IMR-90 (cell line): ENCODE measurements around the gene NLGN1. TPM values are rescaled to one million over a fixed set of nuclear protein-coding genes. Genes with fewer than 3 reads are reported as not detected.

Source experiments
- ATAC-seq: fragments of 200-7000 bp; cut with Tn5 transposase; 2 replicates; pipeline ENCODE4 v1.9.1; 2020; ENCODE audit warnings: low read depth, mild to moderate bottlenecking, moderate library complexity
- BruUV-seq: library from RNA; stranded (reverse); fragments of 400-500 nt; replicated peaks from 2 replicates; lab custom pipeline; 2021; lab: Mats Ljungman, UMichigan
- CTCF ChIA-PET: fragments of 300-600 bp; formaldehyde crosslinking; extraction: SDS; loops from one replicate; lab custom pipeline; 2021; ENCODE audit warnings: antibody characterized with exemption; lab: Yijun Ruan, JAX
- POLR2A ChIA-PET: fragments of 300-600 bp; sonication (Branson Sonifier 250); formaldehyde crosslinking; loops from one replicate; lab custom pipeline; 2022; ENCODE audit warnings: antibody characterized with exemption; ENCODE audit not compliant: unreplicated experiment; lab: Charles Lee
- DNase-seq: peaks from one replicate; pipeline ENCODE4 v3.0.0; 2013
- H2AFZ ChIP-seq: replicated peaks from 2 replicates; pipeline ENCODE3; 2013; ENCODE audit warnings: low read length, mild to moderate bottlenecking; ENCODE audit not compliant: poor library complexity
- H2AK5ac ChIP-seq: 2 replicates; pipeline ENCODE4 v1.6.1; 2013; ENCODE audit warnings: low read depth, low read length, inconsistent platforms
- H2AK9ac ChIP-seq: replicated peaks from 2 replicates; pipeline ENCODE3; 2013; ENCODE audit warnings: mild to moderate bottlenecking, low read depth, low read length, moderate library complexity; ENCODE audit not compliant: poor library complexity
- H2BK120ac ChIP-seq: 2 replicates; pipeline ENCODE4 v1.6.1; 2013; ENCODE audit warnings: low read depth, low read length, inconsistent platforms
- H2BK15ac ChIP-seq: 3 replicates; pipeline ENCODE4 v1.6.1; 2013; ENCODE audit warnings: low read depth, low read length, inconsistent platforms
- H2BK20ac ChIP-seq: 2 replicates; pipeline ENCODE4 v1.6.1; 2013; ENCODE audit warnings: low read depth, mild to moderate bottlenecking, inconsistent platforms, low read length, moderate library complexity
- H2BK5ac ChIP-seq: 2 replicates; pipeline ENCODE4 v1.6.1; 2013; ENCODE audit warnings: mild to moderate bottlenecking, low read depth, low read length, inconsistent platforms; ENCODE audit not compliant: poor library complexity, severe bottlenecking
- H3K14ac ChIP-seq: replicated peaks from 2 replicates; pipeline ENCODE4 v1.6.1; 2013; ENCODE audit warnings: low read depth, low read length, inconsistent platforms
- H3K18ac ChIP-seq: 2 replicates; pipeline ENCODE4 v1.6.1; 2013; ENCODE audit warnings: low read depth, low read length, control low read depth
- H3K23ac ChIP-seq: 2 replicates; pipeline ENCODE4 v1.6.1; 2013; ENCODE audit warnings: low read depth, low read length, inconsistent platforms
- H3K27ac ChIP-seq: 2 replicates; pipeline ENCODE4 v1.5.1; 2013; ENCODE audit warnings: mild to moderate bottlenecking, control low read depth, low read length; ENCODE audit not compliant: insufficient read depth
- H3K27me3 ChIP-seq: 2 replicates; pipeline ENCODE4 v1.6.1; 2013; ENCODE audit warnings: low read length; ENCODE audit not compliant: control insufficient read depth, insufficient read depth
- H3K36me3 ChIP-seq: 2 replicates; pipeline ENCODE4 v1.6.1; 2013; ENCODE audit warnings: low read length, mixed read lengths; ENCODE audit not compliant: control insufficient read depth, insufficient read depth
- H3K4ac ChIP-seq: 2 replicates; pipeline ENCODE4 v1.6.1; 2013; ENCODE audit warnings: low read depth, low read length, inconsistent platforms
- H3K4me1 ChIP-seq: 2 replicates; pipeline ENCODE4 v1.6.1; 2013; ENCODE audit warnings: low read length, mixed read lengths; ENCODE audit not compliant: control insufficient read depth, insufficient read depth
- H3K4me2 ChIP-seq: 2 replicates; pipeline ENCODE4 v1.6.1; 2013; ENCODE audit warnings: low read depth, mild to moderate bottlenecking, control low read depth, low read length, moderate library complexity
- H3K4me3 ChIP-seq: 2 replicates; pipeline ENCODE4 v1.5.1; 2013; ENCODE audit warnings: low read depth, mild to moderate bottlenecking, control low read depth, low read length, moderate library complexity; ENCODE audit not compliant: insufficient read depth
- H3K56ac ChIP-seq: 2 replicates; pipeline ENCODE4 v1.6.1; 2013; ENCODE audit warnings: low read length, inconsistent platforms; ENCODE audit not compliant: insufficient read depth; ENCODE audit errors: extremely low read depth
- H3K79me1 ChIP-seq, 2 experiments: 2 replicates each; pipeline ENCODE4 v1.6.1; 2013; ENCODE audit warnings: low read length in 2 of 2, inconsistent platforms in 1 of 2, low read depth in 1 of 2
- H3K9ac ChIP-seq: 2 replicates; pipeline ENCODE4 v1.6.1; 2013; ENCODE audit warnings: low read depth, low read length, control low read depth
- H3K9me1 ChIP-seq: 2 replicates; pipeline ENCODE4 v1.6.1; 2013; ENCODE audit warnings: low read length, inconsistent platforms; ENCODE audit not compliant: insufficient read depth
- H3K9me3 ChIP-seq: 2 replicates; pipeline ENCODE4 v1.6.1; 2013; ENCODE audit warnings: low read length; ENCODE audit not compliant: control insufficient read depth, insufficient read depth
- H4K20me1 ChIP-seq: 2 replicates; pipeline ENCODE4 v1.6.1; 2013; ENCODE audit warnings: low read length, inconsistent platforms; ENCODE audit not compliant: insufficient read depth
- H4K5ac ChIP-seq: 2 replicates; pipeline ENCODE4 v1.6.1; 2013; ENCODE audit warnings: mild to moderate bottlenecking, low read depth, low read length, control low read depth
- H4K8ac ChIP-seq, 2 experiments: 2 replicates each; pipeline ENCODE4 v1.6.1; 2013; ENCODE audit warnings: low read depth in 2 of 2, low read length in 2 of 2, control low read depth in 1 of 2, inconsistent platforms in 1 of 2
- H4K91ac ChIP-seq: 2 replicates; pipeline ENCODE4 v1.6.1; 2013; ENCODE audit warnings: low read depth, low read length, inconsistent platforms; ENCODE audit not compliant: insufficient read depth
- BHLHE40 ChIP-seq: fragments of 150-350 bp; IDR thresholded peaks from 2 replicates; pipeline ENCODE4 v1.6.1; 2016; ENCODE audit warnings: mild to moderate bottlenecking, low read depth, low read length
- CEBPB ChIP-seq: IDR thresholded peaks from 2 replicates; pipeline ENCODE4 v1.6.1; 2012; ENCODE audit warnings: low read depth, low read length, improper control_type of control experiment
- CHD1 ChIP-seq: IDR thresholded peaks from 2 replicates; pipeline ENCODE4 v1.6.1; 2012; ENCODE audit warnings: low read depth, low read length, improper control_type of control experiment
- CTCF ChIP-seq: conservative IDR thresholded peaks from 2 replicates; pipeline ENCODE4 v1.5.1; 2012; ENCODE audit warnings: mild to moderate bottlenecking, low read depth, low read length, improper control_type of control experiment
- ELK1 ChIP-seq: fragments of 150-350 bp; IDR thresholded peaks from 2 replicates; pipeline ENCODE4 v1.6.1; 2016; ENCODE audit warnings: low read depth, mild to moderate bottlenecking, low read length, moderate library complexity, borderline replicate concordance
- FOS ChIP-seq: fragments of 150-350 bp; IDR thresholded peaks from 2 replicates; pipeline ENCODE4 v1.6.1; 2016; ENCODE audit warnings: low read depth, low read length
- MAFK ChIP-seq: IDR thresholded peaks from 2 replicates; pipeline ENCODE4 v1.6.1; 2012; ENCODE audit warnings: low read depth, low read length, improper control_type of control experiment
- MAZ ChIP-seq: IDR thresholded peaks from 2 replicates; pipeline ENCODE4 v1.6.1; 2012; ENCODE audit warnings: low read depth, mild to moderate bottlenecking, low read length, improper control_type of control experiment, moderate library complexity, borderline replicate concordance
- MXI1 ChIP-seq: IDR thresholded peaks from 2 replicates; pipeline ENCODE4 v1.6.1; 2012; ENCODE audit warnings: low read depth, mild to moderate bottlenecking, low read length, moderate library complexity, borderline replicate concordance
- NFE2L2 ChIP-seq: fragments of 150-350 bp; IDR thresholded peaks from 2 replicates; pipeline ENCODE4 v1.6.1; 2016; ENCODE audit warnings: low read depth, mild to moderate bottlenecking, low read length
- POLR2A ChIP-seq: IDR thresholded peaks from 2 replicates; pipeline ENCODE4 v1.6.1; 2012; ENCODE audit warnings: mild to moderate bottlenecking, low read depth, low read length
- RAD21 ChIP-seq: IDR thresholded peaks from 2 replicates; pipeline ENCODE4 v1.6.1; 2012; ENCODE audit warnings: low read length, improper control_type of control experiment
- RCOR1 ChIP-seq: IDR thresholded peaks from 2 replicates; pipeline ENCODE4 v1.6.1; 2012; ENCODE audit warnings: mild to moderate bottlenecking, low read length, improper control_type of control experiment; ENCODE audit not compliant: insufficient replicate concordance
- RFX5 ChIP-seq: IDR thresholded peaks from 2 replicates; pipeline ENCODE4 v1.8.0; 2012; ENCODE audit warnings: low read depth, mild to moderate bottlenecking, low read length, moderate library complexity
- SMC3 ChIP-seq: fragments of 150-350 bp; IDR thresholded peaks from 2 replicates; pipeline ENCODE4 v1.6.1; 2016; ENCODE audit warnings: low read depth, mild to moderate bottlenecking, antibody characterized with exemption, low read length, moderate library complexity
- USF2 ChIP-seq: fragments of 150-350 bp; IDR thresholded peaks from 2 replicates; pipeline ENCODE4 v1.6.1; 2017; ENCODE audit warnings: mild to moderate bottlenecking, antibody characterized with exemption, low read length, low read depth
- WGBS, 2 experiments: methylation state at CpG; one replicate each; pipeline versions ENCODE4 v1.1.5 to v1.1.7; 2013; ENCODE audit warnings: missing lambda C conversion rate in 2 of 2; ENCODE audit not compliant: insufficient read length in 1 of 2; ENCODE audit errors: extremely low coverage in 2 of 2; 5-methylcytosine and 5-hydroxymethylcytosine counted together
- dilution Hi-C: fragments of 300-500 bp; cut with HindIII; formaldehyde crosslinking; loops from one replicate; pipeline ENCODE4 v1.14.3; 2018; ENCODE audit warnings: low sequenced_read_pairs; ENCODE audit not compliant: unreplicated experiment
- in situ Hi-C: fragments of 300-500 bp; cut with MboI; formaldehyde crosslinking; loops from 3 replicates; pipeline ENCODE4 v1.14.3; 2019; ENCODE audit warnings: low sequenced_read_pairs, inconsistent platforms, mixed read lengths
- intact Hi-C: fragments of 100-400 bp; cut with micrococcal nuclease; formaldehyde crosslinking; loops from 2 replicates; pipeline ENCODE4 v1.10.0; 2022
- polyA plus RNA-seq, 3 experiments: library from polyadenylated mRNA; depleted of rRNA; stranded (reverse); fragments of >200 nt; gene quantifications; 2 replicates each; pipeline ENCODE4 v1.2.3, GENCODE V29; 2012; ENCODE audit warnings: low replicate concordance in 1 of 3
- total RNA-seq: library from RNA; depleted of rRNA; stranded (reverse); fragments of >200 nt; gene quantifications from 2 replicates; pipeline ENCODE4 v1.2.3, GENCODE V29; 2012

Gene NLGN1
- total and polyA plus RNA-seq, 2 of the 4 experiments (the other 2 are of a cell fraction): 1.8 to 12.5 TPM

GRCh38 chr3:174278094-174278493 lies 880.5 kb downstream of the NLGN1 start:
- Histone ChIP-seq H2BK15ac (no peak overlapping the region), H2AFZ (no peak overlapping the region), H3K79me1 (no peaks in the 10 kb centered on the region), H3K4me3 (no peak overlapping the region), H3K4me2 (no peak overlapping the region), H3K9me3 (no peaks in the 10 kb centered on the region), H3K9me1 (no peaks in the 10 kb centered on the region), H3K4ac (no peak overlapping the region), H2BK120ac (no peak overlapping the region), H2BK20ac (no peak overlapping the region), H3K14ac (no peak overlapping the region), H3K27ac (no peak overlapping the region), H2AK5ac (no peak overlapping the region), H3K23ac (no peak overlapping the region), H2BK5ac (no peak overlapping the region), H4K8ac (no peak overlapping the region), H3K18ac (no peak overlapping the region), H4K5ac (no peak overlapping the region), H3K4me1 (no peaks in the 10 kb centered on the region), H3K9ac (no peak overlapping the region), H3K36me3 (no peaks in the 10 kb centered on the region), H2AK9ac (no peak overlapping the region), H4K20me1 (no peaks in the 10 kb centered on the region), H3K27me3 (no peaks in the 10 kb centered on the region), H4K91ac (no peak overlapping the region), H3K56ac (no peak overlapping the region)
- ATAC-seq: no peak
- BruUV-seq: no TSS peak
- POLR2A ChIA-PET: no interaction called here
- WGBS, 2 experiments: no CpG with 5 or more reads among the region's 1 CpG
- dilution Hi-C loops (no loop called here), in situ Hi-C loops (no loop called here), intact Hi-C loops (no loop called here)
- TF ChIP-seq RCOR1: no peak
- no peak for TF ChIP-seq CTCF
- TF ChIP-seq BHLHE40: no peak
- TF ChIP-seq RAD21: no peak
- no peak for TF ChIP-seq MAZ
- TF ChIP-seq POLR2A: no peak
- no peak for TF ChIP-seq USF2
- no peak for TF ChIP-seq MAFK
- no peak for TF ChIP-seq FOS
- TF ChIP-seq MXI1: no peak
- no peak for TF ChIP-seq RFX5
- no peak for TF ChIP-seq NFE2L2
- TF ChIP-seq SMC3: no peak
- TF ChIP-seq ELK1: no peak
- TF ChIP-seq CEBPB: no peak
- TF ChIP-seq CHD1: no peak
- CTCF ChIA-PET: no interaction called here
- no peak for DNase-seq
